Measurements from ENCODE around the gene HELZ2.

Gene HELZ2

GRCh38 chr20:63553251-63553932 lies 20.6 kb downstream of the HELZ2 start:
- no peaks in the 10 kb centered on the region for H3K79me2 ChIP-seq (ENCODE audit: insufficient read depth, low read length)
- peak overlapping the region; percentile 85; the same call in 1 of the 2 replicates for H2AFZ ChIP-seq (ENCODE audit: low read length)
- H4K20me1 ChIP-seq (ENCODE audit: insufficient read depth, low read length, poor library complexity, severe bottlenecking) = no peaks in the 10 kb centered on the region

GRCh38 chr20:63552481-63553249 lies 21.4 kb downstream of the HELZ2 start:
- Histone ChIP-seq H3K27me3 (ENCODE audit: insufficient read depth, low read length, poor library complexity, severe bottlenecking) (no peaks in the 10 kb centered on the region), H3F3A (ENCODE audit: low read depth) (no peaks in the 10 kb centered on the region)

More at GRCh38 chr20:63553251-63553932, 20.6 kb downstream of the HELZ2 start:
- no peak for TF ChIP-seq CTCF (conservative IDR thresholded peaks at IDR 0.05; ENCODE audit: low read length)
- peaks cover 26% of the 10 kb centered on the region for H3K4me1 ChIP-seq (ENCODE audit: insufficient read depth, low read length, poor library complexity, severe bottlenecking)
- H3K9ac ChIP-seq (ENCODE audit: low read depth, low read length, poor library complexity, severe bottlenecking) = peak overlapping the region; percentile 62
- no peaks in the 10 kb centered on the region for H3K27me3 ChIP-seq (ENCODE audit: insufficient read depth, low read length, poor library complexity, severe bottlenecking)
- peak overlapping the region; percentile 61 for H3K4me3 ChIP-seq (ENCODE audit: low read length, poor library complexity, severe bottlenecking)
- H3F3A ChIP-seq (ENCODE audit: low read depth) = no peaks in the 10 kb centered on the region
- H3K9me2 ChIP-seq (replicated peaks; ENCODE audit: low read depth, low read length) = no peaks in the 10 kb centered on the region
- H3K4me2 ChIP-seq (ENCODE audit: low read depth, low read length, poor library complexity, severe bottlenecking) = peak overlapping the region; percentile 75
- no peaks in the 10 kb centered on the region for H3K9me3 ChIP-seq (ENCODE audit: insufficient read depth, low read depth, low read length)
- H3K36me3 ChIP-seq (ENCODE audit: insufficient read depth, low read length) = no peaks in the 10 kb centered on the region

GRCh38 chr20:63551068-63551467 lies 23.0 kb downstream of the HELZ2 start:
- Histone ChIP-seq H3K9me3 (ENCODE audit: insufficient read depth, low read depth, low read length) (no peaks in the 10 kb centered on the region), H3F3A (ENCODE audit: low read depth) (no peaks in the 10 kb centered on the region), H4K20me1 (ENCODE audit: insufficient read depth, low read length, poor library complexity, severe bottlenecking) (no peaks in the 10 kb centered on the region), H3K4me3 (ENCODE audit: low read length, poor library complexity, severe bottlenecking) (no peak overlapping the region), H3K4me2 (ENCODE audit: low read depth, low read length, poor library complexity, severe bottlenecking) (no peak overlapping the region), H3K4me1 (ENCODE audit: insufficient read depth, low read length, poor library complexity, severe bottlenecking) (peaks cover 26% of the 10 kb centered on the region), H3K79me2 (ENCODE audit: insufficient read depth, low read length) (no peaks in the 10 kb centered on the region), H3K36me3 (ENCODE audit: insufficient read depth, low read length) (no peaks in the 10 kb centered on the region), H2AFZ (ENCODE audit: low read length) (no peak overlapping the region), H3K27me3 (ENCODE audit: insufficient read depth, low read length, poor library complexity, severe bottlenecking) (no peaks in the 10 kb centered on the region), H3K9me2 (replicated peaks; ENCODE audit: low read depth, low read length) (no peaks in the 10 kb centered on the region), H3K9ac (ENCODE audit: low read depth, low read length, poor library complexity, severe bottlenecking) (no peak overlapping the region)
- TF ChIP-seq EZH2phosphoT487 (IDR thresholded peaks at IDR 0.05; ENCODE audit: borderline replicate concordance) (no peak), CTCF (conservative IDR thresholded peaks at IDR 0.05; ENCODE audit: low read length) (no peak)

More at GRCh38 chr20:63552481-63553249, 21.4 kb downstream of the HELZ2 start:
- no peaks in the 10 kb centered on the region for H3K9me2 ChIP-seq (replicated peaks; ENCODE audit: low read depth, low read length)
- H3K4me3 ChIP-seq (ENCODE audit: low read length, poor library complexity, severe bottlenecking) = peak overlapping the region; percentile 61
- TF ChIP-seq CTCF (conservative IDR thresholded peaks at IDR 0.05; ENCODE audit: low read length) (no peak), EZH2phosphoT487 (IDR thresholded peaks at IDR 0.05; ENCODE audit: borderline replicate concordance) (no peak)
- H3K36me3 ChIP-seq (ENCODE audit: insufficient read depth, low read length) = no peaks in the 10 kb centered on the region
- no peaks in the 10 kb centered on the region for H3K9me3 ChIP-seq (ENCODE audit: insufficient read depth, low read depth, low read length)
- peak overlapping the region; percentile 62 for H3K9ac ChIP-seq (ENCODE audit: low read depth, low read length, poor library complexity, severe bottlenecking)
- no peak overlapping the region for H2AFZ ChIP-seq (ENCODE audit: low read length)
- H3K4me2 ChIP-seq (ENCODE audit: low read depth, low read length, poor library complexity, severe bottlenecking) = peak overlapping the region; percentile 75
- H3K4me1 ChIP-seq (ENCODE audit: insufficient read depth, low read length, poor library complexity, severe bottlenecking) = peaks cover 26% of the 10 kb centered on the region
- no peaks in the 10 kb centered on the region for H3K79me2 ChIP-seq (ENCODE audit: insufficient read depth, low read length)
- H4K20me1 ChIP-seq (ENCODE audit: insufficient read depth, low read length, poor library complexity, severe bottlenecking) = no peaks in the 10 kb centered on the region

Measured in Loucy (cell line).